PC-3 (cell line): ENCODE measurements around the gene STAT4. TPM values are rescaled to one million over a fixed set of nuclear protein-coding genes. Genes with fewer than 3 reads are reported as not detected.
A peak's percentile ranks its signal among the peaks of the same experiment; 100 is the strongest.

Experiments
- ATAC-seq: fragments of 200-7000 bp; cut with Tn5 transposase; 2 replicates; pipeline ENCODE4 v1.9.1; 2020; ENCODE audit warnings: mild to moderate bottlenecking, moderate library complexity
- BruUV-seq: library from RNA; stranded (reverse); fragments of 400-500 nt; replicated peaks from 2 replicates; lab custom pipeline; 2021; lab: Mats Ljungman, UMichigan
- CTCF ChIA-PET: fragments of 300-600 bp; sonication (Branson Sonifier 250); formaldehyde crosslinking; loops from one replicate; lab custom pipeline; 2022; ENCODE audit warnings: antibody characterized with exemption; lab: Charles Lee
- POLR2A ChIA-PET: fragments of 300-600 bp; sonication (Branson Sonifier 250); formaldehyde crosslinking; loops from one replicate; lab custom pipeline; 2022; ENCODE audit warnings: antibody characterized with exemption; ENCODE audit not compliant: unreplicated experiment; lab: Charles Lee
- DNase-seq: peaks from one replicate; pipeline ENCODE4 v3.0.0-alpha.2; 2015
- H2AFZ ChIP-seq: fragments of 300-600 bp; sonication (generic); 2 replicates; pipeline ENCODE4 v1.6.0; 2016; ENCODE audit warnings: antibody characterized with exemption, low read length
- H3F3A ChIP-seq: fragments of 300-600 bp; sonication (generic); one replicate; pipeline ENCODE4 v1.6.0; 2017; ENCODE audit warnings: antibody characterized with exemption, low read length, control low read depth, mild to moderate bottlenecking; ENCODE audit not compliant: unreplicated experiment
- H3K27ac ChIP-seq: fragments of 300-600 bp; sonication (generic); 2 replicates; pipeline ENCODE4 v1.5.1; 2016; ENCODE audit warnings: mild to moderate bottlenecking, low read length
- H3K27me3 ChIP-seq: fragments of 300-600 bp; sonication (generic); 2 replicates; pipeline ENCODE4 v1.6.1; 2016; ENCODE audit warnings: low read length, mixed read lengths
- H3K36me3 ChIP-seq: fragments of 300-600 bp; sonication (generic); 2 replicates; pipeline ENCODE4 v1.6.1; 2016; ENCODE audit warnings: low read depth, mixed run types, low read length, mixed read lengths
- H3K4me1 ChIP-seq: fragments of 300-600 bp; sonication (generic); 2 replicates; pipeline ENCODE4 v1.5.1; 2016; ENCODE audit warnings: low read length; ENCODE audit not compliant: insufficient read depth
- H3K4me2 ChIP-seq: fragments of 300-600 bp; sonication (generic); 2 replicates; pipeline ENCODE4 v1.6.0; 2016; ENCODE audit warnings: low read length
- H3K4me3 ChIP-seq: fragments of 300-600 bp; sonication (generic); 2 replicates; pipeline ENCODE4 v1.5.1; 2016; ENCODE audit warnings: mild to moderate bottlenecking, low read length, mixed read lengths
- H3K79me2 ChIP-seq: fragments of 300-600 bp; sonication (generic); 2 replicates; pipeline ENCODE4 v1.6.1; 2017; ENCODE audit warnings: low read length, mixed read lengths
- H3K9ac ChIP-seq: fragments of 300-600 bp; sonication (generic); 2 replicates; pipeline ENCODE4 v1.6.0; 2016; ENCODE audit warnings: mild to moderate bottlenecking, low read length
- H3K9me2 ChIP-seq: fragments of 300-600 bp; sonication (generic); replicated peaks from 2 replicates; pipeline ENCODE4 v1.6.1; 2016; ENCODE audit warnings: mixed run types, low read length, mixed read lengths
- H3K9me3 ChIP-seq: fragments of 300-600 bp; sonication (generic); 2 replicates; pipeline ENCODE4 v1.6.1; 2016; ENCODE audit warnings: low read length, mixed read lengths
- H4K20me1 ChIP-seq: fragments of 300-600 bp; sonication (generic); 2 replicates; pipeline ENCODE4 v1.6.1; 2016; ENCODE audit warnings: low read length, mixed read lengths
- EZH2 ChIP-seq: fragments of 300-600 bp; sonication (generic); IDR thresholded peaks from one replicate; pipeline ENCODE4 v1.6.1; 2017; ENCODE audit warnings: antibody characterized with exemption, mild to moderate bottlenecking, low read length; ENCODE audit not compliant: unreplicated experiment
- EZH2phosphoT487 ChIP-seq: fragments of 300-600 bp; sonication (generic); IDR thresholded peaks from 2 replicates; pipeline ENCODE4 v1.6.1; 2018; ENCODE audit warnings: mild to moderate bottlenecking, antibody characterized with exemption, low read length, borderline replicate concordance
- intact Hi-C: fragments of 100-400 bp; cut with micrococcal nuclease; formaldehyde crosslinking; loops from 2 replicates; pipeline ENCODE4 v1.9.0; 2023
- total RNA-seq: library from RNA; depleted of rRNA; stranded (reverse); fragments of >200 nt; gene quantifications from 2 replicates; pipeline ENCODE4 v1.2.3, GENCODE V29; 2014
- TF ChIP-seq, protein P1 (sequence below): fragments of 300-600 bp; sonication (generic); conservative IDR thresholded peaks from 2 replicates; pipeline ENCODE4 v1.5.1; 2017; ENCODE audit warnings: antibody characterized with exemption, low read depth, mild to moderate bottlenecking, low read length

STAT4 gene
- total RNA-seq, 1 experiment from 2014 or later: 1.6 TPM

DNA sequence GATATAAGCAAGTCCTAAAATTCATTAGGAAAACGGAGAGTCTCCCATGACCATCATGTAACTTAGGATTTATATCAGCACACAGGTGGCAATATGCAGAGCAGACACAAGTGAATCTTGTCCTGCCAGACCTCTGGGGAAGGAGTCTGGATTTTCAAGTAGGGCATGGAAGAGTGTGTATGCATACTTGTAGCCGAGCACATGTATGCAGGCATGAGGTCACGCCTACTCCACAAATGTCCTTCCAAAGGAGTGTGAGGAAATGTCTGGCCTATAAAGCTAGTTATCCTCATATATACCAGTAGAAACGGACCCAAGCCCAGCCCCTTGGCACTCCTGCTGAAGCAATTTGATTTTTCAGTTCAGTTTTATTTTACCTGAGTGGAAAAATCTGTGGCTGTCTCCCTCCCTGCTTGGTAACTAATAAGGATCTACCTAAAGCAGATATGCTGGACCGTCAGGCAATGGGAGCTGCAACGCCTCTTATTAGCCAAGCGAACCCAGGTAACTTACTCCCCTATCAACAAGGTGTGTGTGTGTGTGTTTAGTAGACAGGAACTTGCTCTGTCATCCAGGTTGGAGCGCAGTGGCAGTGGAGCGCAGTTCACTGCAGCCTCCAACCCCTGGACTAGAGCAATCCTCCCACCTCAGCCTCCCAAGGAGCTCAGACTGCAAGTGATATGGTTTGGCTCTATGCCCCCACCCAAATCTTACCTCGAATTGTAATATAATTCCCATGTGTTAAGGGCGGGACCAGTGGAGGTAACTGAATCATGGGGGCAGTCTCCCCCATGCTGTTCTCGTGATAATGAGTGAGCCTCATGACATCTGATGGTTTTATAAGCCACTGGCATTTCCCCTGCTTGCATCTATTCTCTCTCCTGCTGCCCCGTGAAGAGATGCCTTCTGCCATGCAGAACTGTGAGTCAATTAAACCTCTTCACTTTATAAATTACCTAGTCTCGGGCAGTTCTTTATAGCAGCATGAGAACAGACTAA is 139.6 kb downstream of the STAT4 start:
- no peak for TF ChIP-seq EZH2phosphoT487
- TF ChIP-seq, protein P1, sequence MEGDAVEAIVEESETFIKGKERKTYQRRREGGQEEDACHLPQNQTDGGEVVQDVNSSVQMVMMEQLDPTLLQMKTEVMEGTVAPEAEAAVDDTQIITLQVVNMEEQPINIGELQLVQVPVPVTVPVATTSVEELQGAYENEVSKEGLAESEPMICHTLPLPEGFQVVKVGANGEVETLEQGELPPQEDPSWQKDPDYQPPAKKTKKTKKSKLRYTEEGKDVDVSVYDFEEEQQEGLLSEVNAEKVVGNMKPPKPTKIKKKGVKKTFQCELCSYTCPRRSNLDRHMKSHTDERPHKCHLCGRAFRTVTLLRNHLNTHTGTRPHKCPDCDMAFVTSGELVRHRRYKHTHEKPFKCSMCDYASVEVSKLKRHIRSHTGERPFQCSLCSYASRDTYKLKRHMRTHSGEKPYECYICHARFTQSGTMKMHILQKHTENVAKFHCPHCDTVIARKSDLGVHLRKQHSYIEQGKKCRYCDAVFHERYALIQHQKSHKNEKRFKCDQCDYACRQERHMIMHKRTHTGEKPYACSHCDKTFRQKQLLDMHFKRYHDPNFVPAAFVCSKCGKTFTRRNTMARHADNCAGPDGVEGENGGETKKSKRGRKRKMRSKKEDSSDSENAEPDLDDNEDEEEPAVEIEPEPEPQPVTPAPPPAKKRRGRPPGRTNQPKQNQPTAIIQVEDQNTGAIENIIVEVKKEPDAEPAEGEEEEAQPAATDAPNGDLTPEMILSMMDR: no peak
- TF ChIP-seq EZH2: no peak
- DNase-seq: no peak
- peaks cover 30% of the 10 kb centered on the region for H3K36me3 ChIP-seq
- peaks cover 24% of the 10 kb centered on the region for H3K4me1 ChIP-seq
- H3K9me2 ChIP-seq: no peaks in the 10 kb centered on the region
- H3K4me3 ChIP-seq: no peak overlapping the region
- no peak overlapping the region for H3K9ac ChIP-seq
- no peak overlapping the region for H3K27ac ChIP-seq
- no peaks in the 10 kb centered on the region for H3K27me3 ChIP-seq
- H3K4me2 ChIP-seq: no peak overlapping the region
- no peak for ATAC-seq
- peaks cover 37% of the 10 kb centered on the region for H3K79me2 ChIP-seq
- H3K9me3 ChIP-seq: no peaks in the 10 kb centered on the region
- no peaks in the 10 kb centered on the region for H4K20me1 ChIP-seq
- BruUV-seq: no TSS peak
- POLR2A ChIA-PET: no interaction called here
- intact Hi-C loops: loop anchor here (5.0 kb wide), 1 partner anchor 129 kb away; the partner anchor contains the start of gene GLS
- H3F3A ChIP-seq: no peaks in the 10 kb centered on the region
- CTCF ChIA-PET: no interaction called here
- H2AFZ ChIP-seq: no peak overlapping the region

DNA sequence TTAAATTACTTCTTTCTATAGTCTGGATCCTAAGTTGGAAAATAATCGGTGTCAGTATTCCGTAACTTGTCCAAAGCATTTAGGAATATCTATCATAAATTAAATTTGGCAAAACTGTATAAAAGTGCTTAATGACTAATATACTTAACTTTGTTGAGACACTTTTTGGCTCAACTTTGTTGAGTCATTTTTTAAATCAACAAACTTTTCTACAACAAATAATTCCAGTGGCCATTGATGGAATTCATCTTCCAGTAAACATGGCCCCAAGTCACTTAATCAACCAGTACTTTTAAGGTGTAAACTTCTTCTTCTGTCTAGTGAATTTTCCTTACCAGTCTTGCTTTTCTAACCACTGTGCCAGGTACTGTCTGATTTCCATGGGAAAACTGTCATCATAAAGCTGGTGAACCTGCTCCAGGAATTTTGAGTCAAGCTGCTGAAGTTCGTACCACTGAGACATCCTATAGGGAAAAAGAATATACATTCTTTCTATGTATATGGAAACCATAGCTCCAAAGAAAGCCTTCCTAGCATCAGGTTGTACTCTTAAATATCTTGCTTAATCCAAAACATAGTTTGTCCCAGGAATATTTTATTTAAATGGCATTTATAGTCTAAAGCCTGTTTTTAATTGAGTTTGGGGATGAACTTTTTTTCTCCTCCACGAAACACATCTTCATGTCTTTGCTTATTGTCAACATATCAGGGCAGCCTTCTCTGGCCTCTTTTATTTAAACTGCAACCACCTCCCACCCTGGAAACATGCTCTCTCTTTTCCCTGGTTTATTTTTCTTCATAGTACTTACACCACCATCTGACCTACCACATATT is 141.0 kb downstream of the STAT4 start:
- Histone ChIP-seq H3K9ac (no peak overlapping the region), H3K4me1 (peaks cover 24% of the 10 kb centered on the region), H4K20me1 (no peaks in the 10 kb centered on the region), H3K9me3 (no peaks in the 10 kb centered on the region), H3K27me3 (no peaks in the 10 kb centered on the region), H3K4me3 (no peak overlapping the region), H3K27ac (0 out of 2 replicates have a peak overlapping the region, but pooled peaks have one; percentile 13), H3K36me3 (peaks cover 44% of the 10 kb centered on the region), H3K79me2 (peaks cover 37% of the 10 kb centered on the region), H2AFZ (no peak overlapping the region), H3K9me2 (no peaks in the 10 kb centered on the region), H3K4me2 (peak overlapping the region; percentile 6; the same call in 1 of the 2 replicates), H3F3A (no peaks in the 10 kb centered on the region)
- peak; percentile 67 for DNase-seq
- ATAC-seq: no peak
- TF ChIP-seq EZH2 (no peak), EZH2phosphoT487 (no peak)
- TF ChIP-seq, protein P1: no peak
- POLR2A ChIA-PET: interaction anchor here (0.6 kb wide), 1 partner anchor 141 kb away, joined by 4 read pairs; no protein-coding TSS in a partner anchor
- CTCF ChIA-PET: no interaction called here
- intact Hi-C loops: loop anchor here (5.0 kb wide), 1 partner anchor 127 kb away; the partner anchor contains the start of gene GLS
- BruUV-seq: no TSS peak
